HG03354 (cell line): ENCODE results near the gene MGAT5.

ENCODE experiments used
- ATAC-seq: cut with Tn5 transposase; IDR thresholded peaks from one replicate; pipeline ENCODE4 v1.9.1; 2021; ENCODE audit warnings: mild to moderate bottlenecking; ENCODE audit not compliant: unreplicated experiment, poor library complexity, severe bottlenecking

Gene MGAT5

GRCh38 chr2:134348760-134349159, 94.9 kb downstream of the MGAT5 start:
- ATAC-seq = no peak

GRCh38 chr2:134351016-134351415, 97.1 kb downstream of the MGAT5 start:
- no peak for ATAC-seq

GRCh38 chr2:134351899-134352298, 98.0 kb downstream of the MGAT5 start:
- no peak for ATAC-seq

- ATAC-seq = no peak
Measured at GRCh38 chr2:134352844-134353243, 99.0 kb downstream of the MGAT5 start.

GRCh38 chr2:134354611-134355010, 100.7 kb downstream of the MGAT5 start:
- no peak for ATAC-seq

- ATAC-seq = no peak
Measured at GRCh38 chr2:134357814-134358213, 103.9 kb downstream of the MGAT5 start.

GRCh38 chr2:134359367-134360081, 105.7 kb downstream of the MGAT5 start:
- ATAC-seq = no peak

- no peak for ATAC-seq
Measured at GRCh38 chr2:134360745-134361487, 107.0 kb downstream of the MGAT5 start.

GRCh38 chr2:134361648-134362047, 107.8 kb downstream of the MGAT5 start:
- ATAC-seq = no peak

- ATAC-seq = no peak
Measured at GRCh38 chr2:134362152-134362668, 108.3 kb downstream of the MGAT5 start.

- no peak for ATAC-seq
Measured at GRCh38 chr2:134362740-134363139, 108.9 kb downstream of the MGAT5 start.

- no peak for ATAC-seq
Measured at GRCh38 chr2:134365356-134365755, 111.5 kb downstream of the MGAT5 start.

GRCh38 chr2:134366359-134366758, 112.5 kb downstream of the MGAT5 start:
- ATAC-seq = no peak

- no peak for ATAC-seq
Measured at GRCh38 chr2:134367213-134367612, 113.3 kb downstream of the MGAT5 start.

GRCh38 chr2:134368009-134368817, 114.3 kb downstream of the MGAT5 start:
- no peak for ATAC-seq

- ATAC-seq = no peak
Measured at GRCh38 chr2:134369220-134369902, 115.5 kb downstream of the MGAT5 start.

- ATAC-seq = no peak
Measured at GRCh38 chr2:134370655-134371445, 117.0 kb downstream of the MGAT5 start.

GRCh38 chr2:134372141-134372540, 118.3 kb downstream of the MGAT5 start:
- no peak for ATAC-seq

- no peak for ATAC-seq
Measured at GRCh38 chr2:134372611-134373131, 118.8 kb downstream of the MGAT5 start.
